NT2/D1 (cell line): ENCODE measurements around the gene XRCC4.

Experiments used
- DNase-seq: peaks from one replicate; pipeline ENCODE4 v3.0.0-alpha.2; 2011; ENCODE audit warnings: low read depth, low spot score
- H3K27me3 ChIP-seq: 2 replicates; pipeline ENCODE4 v1.6.0; 2011; ENCODE audit warnings: mild to moderate bottlenecking; ENCODE audit not compliant: insufficient read length, insufficient read depth
- H3K36me3 ChIP-seq: 2 replicates; pipeline ENCODE4 v1.6.1; 2011; ENCODE audit warnings: mild to moderate bottlenecking, low read length, mixed read lengths; ENCODE audit not compliant: insufficient read depth, insufficient read length
- H3K4me1 ChIP-seq: 2 replicates; pipeline ENCODE4 v1.5.1; 2011; ENCODE audit not compliant: insufficient read depth, insufficient read length
- H3K4me3 ChIP-seq: 2 replicates; pipeline ENCODE4 v1.5.1; 2011; ENCODE audit warnings: low read depth; ENCODE audit not compliant: insufficient read length
- H3K9ac ChIP-seq: 2 replicates; pipeline ENCODE4 v1.6.0; 2011; ENCODE audit warnings: low read depth; ENCODE audit not compliant: insufficient read length
- H3K9me3 ChIP-seq: 2 replicates; pipeline ENCODE4 v1.5.1; 2011; ENCODE audit warnings: mild to moderate bottlenecking, low read length; ENCODE audit not compliant: insufficient read depth
- SUZ12 ChIP-seq: IDR thresholded peaks from 2 replicates; pipeline ENCODE4 v1.6.1; 2011; ENCODE audit not compliant: insufficient read length, insufficient read depth; ENCODE audit errors: extremely low read depth
- YY1 ChIP-seq: IDR thresholded peaks from 2 replicates; pipeline ENCODE4 v1.6.1; 2011; ENCODE audit not compliant: insufficient read length, insufficient read depth
- ZNF274 ChIP-seq: IDR thresholded peaks from 2 replicates; pipeline ENCODE4 v1.6.1; 2011; ENCODE audit warnings: mild to moderate bottlenecking, low read depth, low read length

XRCC4 gene

GRCh38 chr5:83118471-83118870 is 41.1 kb downstream of the XRCC4 start:
- no peaks in the 10 kb centered on the region for H3K36me3 ChIP-seq
- DNase-seq = no peak
- TF ChIP-seq SUZ12 (no peak), ZNF274 (no peak), YY1 (no peak)
- H3K27me3 ChIP-seq = no peaks in the 10 kb centered on the region
- peaks cover 8% of the 10 kb centered on the region; the same call in 1 of the 2 replicates for H3K9me3 ChIP-seq
- no peak overlapping the region for H3K4me3 ChIP-seq
- no peak overlapping the region for H3K9ac ChIP-seq
- H3K4me1 ChIP-seq = no peaks in the 10 kb centered on the region

- H3K9me3 ChIP-seq = peaks cover 8% of the 10 kb centered on the region; the same call in 1 of the 2 replicates
Measured at GRCh38 chr5:83118976-83119375, 41.6 kb downstream of the XRCC4 start.

GRCh38 chr5:83124593-83124992 is 47.2 kb downstream of the XRCC4 start:
- no peak for TF ChIP-seq YY1
- TF ChIP-seq SUZ12 = no peak
- no peak for TF ChIP-seq ZNF274
- Histone ChIP-seq H3K4me1 (no peaks in the 10 kb centered on the region), H3K36me3 (no peaks in the 10 kb centered on the region), H3K9ac (no peak overlapping the region), H3K4me3 (no peak overlapping the region), H3K9me3 (no peaks in the 10 kb centered on the region), H3K27me3 (no peaks in the 10 kb centered on the region)
- no peak for DNase-seq

More at GRCh38 chr5:83118976-83119375, 41.6 kb downstream of the XRCC4 start:
- H3K4me1 ChIP-seq = no peaks in the 10 kb centered on the region
- TF ChIP-seq YY1 = no peak
- no peak for TF ChIP-seq SUZ12
- no peak for TF ChIP-seq ZNF274
- DNase-seq = no peak
- no peak overlapping the region for H3K9ac ChIP-seq
- H3K27me3 ChIP-seq = no peaks in the 10 kb centered on the region
- no peak overlapping the region for H3K4me3 ChIP-seq
- no peaks in the 10 kb centered on the region for H3K36me3 ChIP-seq

- H3K9ac ChIP-seq = no peak overlapping the region
- no peak for DNase-seq
Measured at GRCh38 chr5:83125560-83125959, 48.2 kb downstream of the XRCC4 start.

GRCh38 chr5:83126501-83126900 is 49.2 kb downstream of the XRCC4 start:
- no peaks in the 10 kb centered on the region for H3K4me1 ChIP-seq
- no peak overlapping the region for H3K9ac ChIP-seq
- TF ChIP-seq YY1 = no peak
- TF ChIP-seq ZNF274 = no peak
- no peaks in the 10 kb centered on the region for H3K27me3 ChIP-seq
- H3K36me3 ChIP-seq = no peaks in the 10 kb centered on the region
- DNase-seq = no peak
- no peaks in the 10 kb centered on the region for H3K9me3 ChIP-seq
- H3K4me3 ChIP-seq = no peak overlapping the region

More at GRCh38 chr5:83125560-83125959, 48.2 kb downstream of the XRCC4 start:
- no peaks in the 10 kb centered on the region for H3K4me1 ChIP-seq
- H3K4me3 ChIP-seq = no peak overlapping the region
- H3K9me3 ChIP-seq = no peaks in the 10 kb centered on the region
- TF ChIP-seq ZNF274 (no peak), SUZ12 (no peak)
- no peaks in the 10 kb centered on the region for H3K27me3 ChIP-seq
- no peaks in the 10 kb centered on the region for H3K36me3 ChIP-seq

- Histone ChIP-seq H3K4me3 (no peak overlapping the region), H3K4me1 (no peaks in the 10 kb centered on the region), H3K9me3 (peaks cover 6% of the 10 kb centered on the region; the same call in 1 of the 2 replicates), H3K36me3 (no peaks in the 10 kb centered on the region), H3K9ac (no peak overlapping the region), H3K27me3 (no peaks in the 10 kb centered on the region)
- TF ChIP-seq SUZ12 (no peak), YY1 (no peak), ZNF274 (no peak)
- DNase-seq = no peak
Measured at GRCh38 chr5:83133797-83134196, 56.5 kb downstream of the XRCC4 start.

- Histone ChIP-seq H3K9me3 (no peaks in the 10 kb centered on the region), H3K4me1 (no peaks in the 10 kb centered on the region), H3K27me3 (no peaks in the 10 kb centered on the region), H3K36me3 (no peaks in the 10 kb centered on the region), H3K4me3 (no peak overlapping the region), H3K9ac (no peak overlapping the region)
- no peak for TF ChIP-seq YY1
- no peak for TF ChIP-seq SUZ12
- no peak for DNase-seq
Measured at GRCh38 chr5:83142526-83142925, 65.2 kb downstream of the XRCC4 start.

- no peak for TF ChIP-seq SUZ12
- no peak for TF ChIP-seq YY1
- TF ChIP-seq ZNF274 = no peak
- H3K4me3 ChIP-seq = no peak overlapping the region
- no peak for DNase-seq
- no peaks in the 10 kb centered on the region for H3K4me1 ChIP-seq
- no peak overlapping the region for H3K9ac ChIP-seq
- no peaks in the 10 kb centered on the region for H3K9me3 ChIP-seq
- no peaks in the 10 kb centered on the region for H3K27me3 ChIP-seq
- no peaks in the 10 kb centered on the region for H3K36me3 ChIP-seq
Measured at GRCh38 chr5:83145241-83145640, 67.9 kb downstream of the XRCC4 start.
